Measurements from ENCODE around the gene DPF1. TPM values are rescaled to one million over a fixed set of nuclear protein-coding genes. Genes with fewer than 3 reads are reported as not detected.

Gene DPF1
- total RNA-seq, 5 donors from 2014 or later (not counting 1 experiment from before 2014, with no cell fraction given): not detected

DNA sequence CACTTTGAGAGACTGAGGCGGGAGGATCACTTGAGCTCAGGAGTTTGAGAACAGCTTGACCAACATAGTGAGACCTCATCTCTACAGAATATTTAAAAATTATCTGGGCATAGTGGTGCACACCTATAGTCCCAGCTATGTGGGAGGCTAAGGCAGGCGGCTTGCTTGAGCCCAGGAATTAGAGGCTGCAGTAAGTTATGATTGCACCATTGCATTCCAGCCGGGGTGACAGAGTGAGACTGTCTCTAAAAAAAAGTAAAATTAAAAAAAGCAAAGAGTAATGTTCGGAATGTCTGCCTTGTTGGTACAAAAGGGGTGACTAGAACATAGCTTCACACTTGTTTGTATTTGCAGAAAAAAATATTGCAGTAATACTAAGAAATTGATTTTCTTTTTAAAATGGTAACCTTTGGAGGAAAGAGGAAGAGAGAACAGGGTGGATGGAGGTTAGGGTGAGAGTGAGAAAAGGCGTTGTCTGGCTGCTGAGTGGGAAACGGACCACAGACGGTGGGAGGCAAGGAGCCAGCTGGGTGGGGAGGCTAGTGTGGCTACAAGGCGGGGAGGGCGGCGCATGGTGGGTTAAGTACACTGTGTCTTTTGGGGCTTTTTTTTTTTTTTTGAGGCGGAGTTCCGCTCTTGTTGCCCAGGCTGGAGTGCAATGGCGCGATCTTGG lies 21.9 kb upstream of the DPF1 start:
- no peaks in the 10 kb centered on the region for H3K36me3 Mint-ChIP-seq
- Histone ChIP-seq H3K4me3 (ENCODE audit: control insufficient read depth in 1 of 2, extremely low read depth in 1 of 2, low read length in 1 of 2) (no peak overlapping the region), H3K9me3 (no peaks in the 10 kb centered on the region), H3K4me1 (ENCODE audit: control insufficient read depth in 1 of 2, extremely low read depth in 1 of 2, insufficient read depth in 2 of 2, low read length in 2 of 2) (peaks cover 0 to 7% of the 10 kb centered on the region in 2 experiments), H3K27ac (ENCODE audit: low read length) (no peak overlapping the region), H3K27me3 (replicated peaks in 1 of 2; ENCODE audit: control insufficient read depth in 2 of 2, extremely low read depth in 1 of 2, insufficient read depth in 2 of 2, low read length in 1 of 2) (peaks cover 0 to 14% of the 10 kb centered on the region in 2 experiments), H3K36me3 (ENCODE audit: control insufficient read depth in 2 of 2, extremely low read depth in 1 of 2, insufficient read depth in 1 of 2, low read length in 1 of 2) (no peaks in the 10 kb centered on the region)
- H3K9me3 Mint-ChIP-seq: no peaks in the 10 kb centered on the region
- ATAC-seq (replicated peaks in 1 of 4) (no peak), DNase-seq (no peak)
- CTCF ChIA-PET: interaction anchor here in 1 of 2 donors (0.6 kb wide), 1 partner anchor 215 kb away, joined by 8 read pairs; no protein-coding TSS in a partner anchor
- H3K4me3 Mint-ChIP-seq: no peak overlapping the region
- H3K27me3 Mint-ChIP-seq: peaks cover 0 to 2% of the 10 kb centered on the region in 2 donors
- WGBS (ENCODE audit: insufficient coverage): 69% methylated on average over 5 of the region's 14 CpGs
- H3K4me1 Mint-ChIP-seq: peaks cover 4 to 8% (median 4%) of the 10 kb centered on the region in 3 donors
- no peak overlapping the region for H3K27ac Mint-ChIP-seq
- POLR2A ChIA-PET: no interaction called here

DNA sequence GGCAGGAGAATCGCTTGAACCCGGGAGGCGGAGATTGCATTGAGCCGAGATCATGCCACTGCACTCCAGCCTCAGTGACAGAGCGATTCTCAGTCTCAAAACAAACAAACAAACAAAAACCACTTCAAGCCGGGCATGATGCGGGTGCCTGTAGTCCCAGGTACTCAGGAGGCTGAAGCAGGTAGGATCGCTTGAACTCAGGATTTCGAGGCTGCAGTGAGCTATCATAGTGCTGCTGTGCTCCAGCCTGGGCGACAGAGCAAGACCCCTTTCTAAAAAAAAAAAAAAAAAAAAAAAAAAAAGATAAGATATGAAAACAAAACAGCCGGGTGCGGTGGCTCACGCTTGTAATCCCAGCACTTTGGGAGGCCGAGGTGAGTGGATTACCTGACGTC lies 19.3 kb upstream of the DPF1 start:
- DNase-seq (no peak), ATAC-seq (replicated peaks in 1 of 4) (no peak)
- Histone ChIP-seq H3K9me3 (no peaks in the 10 kb centered on the region), H3K36me3 (ENCODE audit: control insufficient read depth in 2 of 2, extremely low read depth in 1 of 2, insufficient read depth in 1 of 2, low read length in 1 of 2) (no peaks in the 10 kb centered on the region), H3K4me1 (ENCODE audit: control insufficient read depth in 1 of 2, extremely low read depth in 1 of 2, insufficient read depth in 2 of 2, low read length in 2 of 2) (peaks cover 0 to 7% of the 10 kb centered on the region in 2 experiments), H3K27me3 (replicated peaks in 1 of 2; ENCODE audit: control insufficient read depth in 2 of 2, extremely low read depth in 1 of 2, insufficient read depth in 2 of 2, low read length in 1 of 2) (peaks cover 0 to 22% of the 10 kb centered on the region in 2 experiments), H3K27ac (ENCODE audit: low read length) (no peak overlapping the region), H3K4me3 (ENCODE audit: control insufficient read depth in 1 of 2, extremely low read depth in 1 of 2, low read length in 1 of 2) (no peak overlapping the region)
- CTCF ChIA-PET: interaction anchor here (0.6 to 1.6 kb wide), 6 partner anchors 9 to 417 kb away, joined by 4 to 13 read pairs (median 5); partner anchors contain the start of genes CATSPERG (in 1 of the 2) and PSMD8 (in 1 of the 2)
- WGBS (ENCODE audit: insufficient coverage): 92% methylated on average over 4 of the region's 15 CpGs
- Mint-ChIP-seq H3K4me3 (no peak overlapping the region), H3K9me3 (no peaks in the 10 kb centered on the region), H3K27ac (no peak overlapping the region), H3K36me3 (no peaks in the 10 kb centered on the region), H3K27me3 (peaks cover 0 to 2% of the 10 kb centered on the region in 2 donors), H3K4me1 (peaks cover 4 to 8% (median 4%) of the 10 kb centered on the region in 3 donors)
- POLR2A ChIA-PET: interaction anchor here in 1 of 2 donors (0.7 kb wide), 1 partner anchor 79 kb away, joined by 11 read pairs; no protein-coding TSS in a partner anchor

DNA sequence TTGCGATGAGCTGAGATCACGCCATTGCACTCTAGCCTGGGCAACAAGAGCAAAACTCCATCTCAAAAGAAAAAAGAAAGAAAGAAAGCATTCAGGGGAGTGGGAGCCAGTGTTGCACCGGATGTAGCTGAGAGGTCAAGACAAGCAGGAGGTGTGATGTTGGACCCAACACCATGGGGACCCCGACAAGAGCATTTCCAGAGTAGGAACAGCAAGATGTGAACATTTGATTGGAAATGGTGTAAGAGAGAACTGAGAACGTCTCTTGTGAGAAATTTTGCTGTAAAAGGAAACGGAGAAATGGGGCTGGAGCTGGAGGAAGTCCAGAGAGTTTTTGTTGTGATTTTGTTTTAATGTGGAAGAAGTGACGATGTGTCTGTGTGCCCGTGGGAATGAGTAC lies 15.8 kb upstream of the DPF1 start:
- Histone ChIP-seq H3K4me3 (ENCODE audit: control insufficient read depth in 1 of 2, extremely low read depth in 1 of 2, low read length in 1 of 2) (no peak overlapping the region), H3K9me3 (no peaks in the 10 kb centered on the region), H3K27me3 (replicated peaks in 1 of 2; ENCODE audit: control insufficient read depth in 2 of 2, extremely low read depth in 1 of 2, insufficient read depth in 2 of 2, low read length in 1 of 2) (peaks cover 0 to 25% of the 10 kb centered on the region in 2 experiments), H3K36me3 (ENCODE audit: control insufficient read depth in 2 of 2, extremely low read depth in 1 of 2, insufficient read depth in 1 of 2, low read length in 1 of 2) (no peaks in the 10 kb centered on the region), H3K4me1 (ENCODE audit: control insufficient read depth in 1 of 2, extremely low read depth in 1 of 2, insufficient read depth in 2 of 2, low read length in 2 of 2) (peaks cover 0 to 7% of the 10 kb centered on the region in 2 experiments), H3K27ac (ENCODE audit: low read length) (no peak overlapping the region)
- ChIA-PET POLR2A (interaction anchor here (0.7 kb wide), 2 partner anchors 93 to 96 kb away, joined by 5 read pairs; partner anchors contain the start of gene CATSPERG (in 1 of the 2)), CTCF (interaction anchor here in 1 of 2 donors (0.6 to 0.8 kb wide), 4 partner anchors 14 to 120 kb away, joined by 3 to 7 read pairs (median 3); no protein-coding TSS in a partner anchor)
- Mint-ChIP-seq H3K27ac (no peak overlapping the region), H3K4me3 (no peak overlapping the region), H3K36me3 (no peaks in the 10 kb centered on the region), H3K9me3 (no peaks in the 10 kb centered on the region), H3K27me3 (peaks cover 0 to 2% of the 10 kb centered on the region in 2 donors), H3K4me1 (peaks cover 2 to 8% (median 4%) of the 10 kb centered on the region in 3 donors)
- 71% methylated on average over 5 of the region's 8 CpGs for WGBS (ENCODE audit: insufficient coverage)
- DNase-seq: no peak
- ATAC-seq (replicated peaks in 1 of 4): no peak

DNA sequence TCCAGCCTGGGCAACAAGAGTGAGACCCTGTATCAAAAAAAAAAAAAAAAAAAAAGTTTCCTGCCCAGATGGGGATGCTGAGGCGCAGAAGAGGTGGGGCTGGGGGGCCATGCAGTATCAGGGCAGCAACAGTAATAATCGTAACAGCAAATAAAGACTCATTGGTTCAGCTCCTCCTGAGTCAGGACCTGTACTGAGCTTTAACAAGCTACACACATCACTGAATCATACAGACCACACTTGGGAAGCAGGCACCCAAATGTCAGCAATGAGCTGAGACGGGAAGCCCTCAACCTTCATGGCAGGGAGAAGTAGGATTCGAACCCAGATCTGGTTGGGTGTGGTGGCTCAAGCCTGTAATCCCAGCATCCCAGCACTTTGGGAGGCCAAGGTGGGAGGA lies 10.6 kb upstream of the DPF1 start:
- Mint-ChIP-seq H3K4me3 (no peak overlapping the region), H3K4me1 (peaks cover 0 to 3% (median 3%) of the 10 kb centered on the region in 3 donors), H3K27ac (no peak overlapping the region), H3K36me3 (no peaks in the 10 kb centered on the region), H3K27me3 (peaks cover 8 to 26% of the 10 kb centered on the region in 2 donors), H3K9me3 (no peaks in the 10 kb centered on the region)
- H3K27ac ChIP-seq (ENCODE audit: low read length): no peak overlapping the region
- no peak for ATAC-seq (replicated peaks in 1 of 4)
- H3K4me1 ChIP-seq (ENCODE audit: control insufficient read depth in 1 of 2, extremely low read depth in 1 of 2, insufficient read depth in 2 of 2, low read length in 2 of 2): peaks cover 0 to 8% of the 10 kb centered on the region in 2 experiments
- no peaks in the 10 kb centered on the region for H3K36me3 ChIP-seq (ENCODE audit: control insufficient read depth in 2 of 2, extremely low read depth in 1 of 2, insufficient read depth in 1 of 2, low read length in 1 of 2)
- POLR2A ChIA-PET: interaction anchor here in 1 of 2 donors (0.6 kb wide), 1 partner anchor 78 kb away, joined by 7 read pairs; no protein-coding TSS in a partner anchor
- H3K9me3 ChIP-seq: no peaks in the 10 kb centered on the region
- H3K27me3 ChIP-seq (replicated peaks in 1 of 2; ENCODE audit: control insufficient read depth in 2 of 2, extremely low read depth in 1 of 2, insufficient read depth in 2 of 2, low read length in 1 of 2): peaks cover 9 to 46% of the 10 kb centered on the region in 2 experiments
- 90% methylated on average over 2 of the region's 4 CpGs for WGBS (ENCODE audit: insufficient coverage)
- DNase-seq: no peak
- H3K4me3 ChIP-seq (ENCODE audit: control insufficient read depth in 1 of 2, extremely low read depth in 1 of 2, low read length in 1 of 2): no peak overlapping the region
- CTCF ChIA-PET: interaction anchor here (0.6 to 1.2 kb wide), 5 partner anchors 9 to 90 kb away, joined by 3 to 7 read pairs (median 4); no protein-coding TSS in a partner anchor

DNA sequence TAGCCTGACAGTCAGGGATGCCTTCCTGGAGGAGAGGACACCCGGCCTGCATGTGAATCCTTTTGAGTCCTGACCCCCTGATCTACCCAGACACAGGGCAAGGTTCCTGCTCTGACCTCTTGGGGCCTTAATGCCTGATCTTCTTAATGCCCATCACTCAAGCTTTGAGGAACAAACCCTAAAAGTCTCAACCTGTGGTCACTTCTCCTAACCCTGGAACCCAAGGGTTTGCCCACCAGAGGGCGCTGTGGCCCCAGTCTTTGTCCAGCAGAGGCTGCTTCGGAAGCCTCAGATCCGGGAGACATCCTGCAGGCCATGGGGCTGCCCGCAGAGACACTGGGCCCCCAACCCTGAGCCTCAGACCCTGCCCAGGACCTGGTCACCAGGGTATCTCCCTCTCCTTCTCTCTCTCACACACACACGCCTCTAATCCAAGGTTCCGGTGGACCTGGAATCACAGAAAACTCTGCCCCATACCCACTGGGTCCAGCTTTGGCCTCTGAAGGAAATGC lies 9.8 kb upstream of the DPF1 start:
- ChIA-PET CTCF (interaction anchor here in 1 of 2 donors (0.6 kb wide), 1 partner anchor 9 kb away, joined by 7 read pairs; no protein-coding TSS in a partner anchor), POLR2A (interaction anchor here in 1 of 2 donors (0.6 kb wide), 1 partner anchor 78 kb away, joined by 7 read pairs; no protein-coding TSS in a partner anchor)
- peak in 2 of 4 experiments; percentile 38 to 48 for ATAC-seq (replicated peaks in 1 of 4)
- peaks cover 4 to 14% of the 10 kb centered on the region in 2 experiments for H3K4me1 ChIP-seq (ENCODE audit: control insufficient read depth in 1 of 2, extremely low read depth in 1 of 2, insufficient read depth in 2 of 2, low read length in 2 of 2)
- Mint-ChIP-seq H3K27me3 (peaks cover 10 to 28% of the 10 kb centered on the region in 2 donors), H3K9me3 (no peaks in the 10 kb centered on the region), H3K36me3 (no peaks in the 10 kb centered on the region), H3K4me1 (peaks cover 0 to 6% (median 4%) of the 10 kb centered on the region in 3 donors), H3K4me3 (no peak overlapping the region), H3K27ac (no peak overlapping the region)
- 33% methylated on average over 7 of the region's 7 CpGs for WGBS (ENCODE audit: insufficient coverage)
- no peaks in the 10 kb centered on the region for H3K36me3 ChIP-seq (ENCODE audit: control insufficient read depth in 2 of 2, extremely low read depth in 1 of 2, insufficient read depth in 1 of 2, low read length in 1 of 2)
- H3K4me3 ChIP-seq (ENCODE audit: control insufficient read depth in 1 of 2, extremely low read depth in 1 of 2, low read length in 1 of 2): no peak overlapping the region
- H3K9me3 ChIP-seq: no peaks in the 10 kb centered on the region
- no peak overlapping the region for H3K27ac ChIP-seq (ENCODE audit: low read length)
- DNase-seq: peak in 34 of 35 experiments; percentile 14 to 81 (median 60)
- peaks cover 9 to 51% of the 10 kb centered on the region in 2 experiments for H3K27me3 ChIP-seq (replicated peaks in 1 of 2; ENCODE audit: control insufficient read depth in 2 of 2, extremely low read depth in 1 of 2, insufficient read depth in 2 of 2, low read length in 1 of 2)

DNA sequence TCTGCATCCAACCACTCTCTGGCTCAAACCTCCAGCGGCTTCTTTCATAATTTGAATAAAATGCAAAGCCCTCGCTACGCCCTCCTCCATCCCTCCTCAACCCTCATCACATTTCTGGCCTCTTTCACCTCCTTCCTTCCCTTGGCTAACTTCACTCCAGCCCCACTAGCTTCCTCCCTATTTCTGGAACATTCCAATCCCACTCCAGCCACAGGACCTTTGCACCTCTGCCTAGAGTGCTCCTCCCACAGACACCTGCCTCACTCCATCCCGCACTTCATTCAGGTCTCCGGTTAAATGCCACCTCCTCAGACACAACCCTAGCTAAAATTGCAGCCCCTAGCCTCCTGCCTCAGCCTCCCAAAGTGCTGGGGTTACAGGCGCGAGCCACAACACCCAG lies 7.9 kb upstream of the DPF1 start:
- ATAC-seq (replicated peaks in 1 of 4): no peak
- no peaks in the 10 kb centered on the region for H3K9me3 ChIP-seq
- no peak overlapping the region for H3K4me3 ChIP-seq (ENCODE audit: control insufficient read depth in 1 of 2, extremely low read depth in 1 of 2, low read length in 1 of 2)
- Mint-ChIP-seq H3K4me1 (peaks cover 10 to 17% (median 11%) of the 10 kb centered on the region in 3 donors), H3K27me3 (peaks cover 22 to 41% of the 10 kb centered on the region in 2 donors), H3K36me3 (no peaks in the 10 kb centered on the region), H3K27ac (no peak overlapping the region), H3K9me3 (no peaks in the 10 kb centered on the region), H3K4me3 (no peak overlapping the region)
- H3K27me3 ChIP-seq (replicated peaks in 1 of 2; ENCODE audit: control insufficient read depth in 2 of 2, extremely low read depth in 1 of 2, insufficient read depth in 2 of 2, low read length in 1 of 2): peaks cover 9 to 68% of the 10 kb centered on the region in 2 experiments
- H3K27ac ChIP-seq (ENCODE audit: low read length): no peak overlapping the region
- H3K36me3 ChIP-seq (ENCODE audit: control insufficient read depth in 2 of 2, extremely low read depth in 1 of 2, insufficient read depth in 1 of 2, low read length in 1 of 2): no peaks in the 10 kb centered on the region
- H3K4me1 ChIP-seq (ENCODE audit: control insufficient read depth in 1 of 2, extremely low read depth in 1 of 2, insufficient read depth in 2 of 2, low read length in 2 of 2): peaks cover 6 to 25% of the 10 kb centered on the region in 2 experiments
- DNase-seq: no peak
- ChIA-PET POLR2A (no interaction called here), CTCF (interaction anchor here in 1 of 2 donors (0.6 kb wide), 1 partner anchor 322 kb away, joined by 9 read pairs; no protein-coding TSS in a partner anchor)
- 84% methylated on average over 4 of the region's 7 CpGs for WGBS (ENCODE audit: insufficient coverage)

All from T-cell (primary cell).